22Rv1 (cell line): ENCODE results near the gene BCAS1.

Experiments used
- H3K27ac ChIP-seq: fragments of 450-650 bp; 2 replicates; pipeline ENCODE4 v1.5.1; 2017
- CTCF ChIP-seq: fragments of 450-650 bp; IDR thresholded peaks from 2 replicates; pipeline ENCODE4 v1.5.1; 2017; ENCODE audit warnings: mild to moderate bottlenecking
- ZFX ChIP-seq: fragments of 450-650 bp; IDR thresholded peaks from 2 replicates; pipeline ENCODE4 v1.6.1; 2017; ENCODE audit warnings: antibody characterized with exemption, borderline replicate concordance

BCAS1 gene

GRCh38 chr20:54094268-54094580 lies 23.8 kb upstream of the BCAS1 start:
- TF ChIP-seq ZFX (no peak), CTCF (no peak)
- H3K27ac ChIP-seq = no peak overlapping the region

GRCh38 chr20:54093423-54094267 lies 23.3 kb upstream of the BCAS1 start:
- TF ChIP-seq ZFX (no peak), CTCF (no peak)
- no peak overlapping the region for H3K27ac ChIP-seq

GRCh38 chr20:54092021-54092420 lies 21.6 kb upstream of the BCAS1 start:
- no peak for TF ChIP-seq CTCF
- TF ChIP-seq ZFX = no peak
- H3K27ac ChIP-seq = no peak overlapping the region

GRCh38 chr20:54091120-54091480 lies 20.7 kb upstream of the BCAS1 start:
- H3K27ac ChIP-seq = no peak overlapping the region
- no peak for TF ChIP-seq CTCF
- no peak for TF ChIP-seq ZFX

GRCh38 chr20:54090230-54091119 lies 20.1 kb upstream of the BCAS1 start:
- TF ChIP-seq ZFX (no peak), CTCF (no peak)
- no peak overlapping the region for H3K27ac ChIP-seq

- TF ChIP-seq CTCF (no peak), ZFX (no peak)
These were observed 18.0 kb upstream of the BCAS1 start for GRCh38 chr20:54088430-54088829.

GRCh38 chr20:54086507-54087039 lies 16.2 kb upstream of the BCAS1 start:
- no peak overlapping the region for H3K27ac ChIP-seq
- no peak for TF ChIP-seq ZFX
- TF ChIP-seq CTCF = no peak

More at GRCh38 chr20:54088430-54088829, 18.0 kb upstream of the BCAS1 start:
- no peak overlapping the region for H3K27ac ChIP-seq
